NCI-H187 (cell line): Measurements from ENCODE around the gene ADH4.
"Not testable (repeated sequence)": the region's sequence is repeated elsewhere in the genome, so short reads cannot be mapped to it uniquely, and the experiment has no call there.

Experiments
- DNase-seq, 2 experiments: peaks; one replicate each; lab custom pipeline; 2025; lab: John Stamatoyannopoulos, UW

Gene ADH4

GRCh38 chr4:99080869-99081268 lies 63.2 kb downstream of the ADH4 start:
- not testable (repeated sequence) for DNase-seq

DNA sequence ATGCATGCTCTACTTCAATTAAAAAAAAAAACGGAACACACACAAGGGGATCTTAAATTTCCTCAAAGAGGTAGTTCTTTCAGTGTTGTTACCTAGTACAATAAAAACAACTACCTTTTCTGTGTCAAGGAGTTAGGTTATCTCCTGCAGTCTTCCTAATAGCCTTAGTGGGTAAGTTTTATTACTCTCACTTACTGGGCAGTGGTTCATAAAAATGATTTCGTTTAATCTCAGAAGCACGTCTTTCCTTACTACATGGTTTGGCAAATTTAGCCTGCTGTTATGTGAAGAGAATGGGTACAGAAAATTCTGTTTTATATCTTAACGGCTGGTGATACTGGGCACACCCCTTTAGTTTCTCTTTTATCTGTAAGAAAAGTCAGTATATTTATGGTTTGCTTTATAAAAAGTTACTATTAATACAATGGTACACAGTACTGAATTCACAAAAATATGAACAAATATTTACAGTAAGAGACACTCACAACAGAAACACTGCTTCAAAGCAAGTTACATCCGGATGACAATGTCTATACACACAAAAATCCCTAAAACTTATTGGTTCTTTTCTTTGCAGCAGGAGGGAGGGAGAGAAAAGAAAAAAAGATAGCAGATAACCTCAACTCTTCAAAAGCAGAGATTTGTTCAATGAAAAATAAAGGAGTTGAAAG lies 64.3 kb downstream of the ADH4 start:
- no peak for DNase-seq

DNA sequence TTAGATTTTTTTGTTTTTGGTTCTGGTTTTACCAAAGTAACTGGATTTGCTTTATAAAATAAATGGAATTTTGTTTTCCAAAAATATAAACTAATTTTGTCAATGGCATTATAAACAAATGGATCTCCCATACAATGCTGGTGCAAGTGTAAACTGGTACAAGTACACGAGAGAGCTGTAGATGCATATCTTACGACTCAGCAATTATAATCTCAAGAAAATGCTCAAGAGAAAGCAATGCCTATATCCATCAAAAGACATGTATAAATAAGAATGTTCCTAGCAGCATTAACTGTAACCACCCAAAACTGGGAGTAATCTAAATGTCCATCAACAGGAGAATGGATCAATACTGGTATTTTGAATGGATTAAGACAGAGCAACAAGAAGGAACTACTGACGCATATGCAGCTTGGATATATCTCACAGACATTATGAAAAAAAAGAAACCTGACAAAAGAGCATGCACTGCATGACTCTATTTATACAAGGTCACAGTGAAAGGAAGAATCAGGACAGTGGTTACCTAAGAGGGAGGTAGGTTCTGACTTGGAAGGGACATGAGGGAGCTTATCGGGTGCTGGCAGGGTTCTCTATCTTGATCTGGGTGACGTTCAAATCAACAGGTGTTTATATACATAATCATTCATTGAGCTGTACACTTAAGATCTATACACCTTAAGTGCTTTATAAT lies 65.0 kb downstream of the ADH4 start:
- no peak for DNase-seq

DNA sequence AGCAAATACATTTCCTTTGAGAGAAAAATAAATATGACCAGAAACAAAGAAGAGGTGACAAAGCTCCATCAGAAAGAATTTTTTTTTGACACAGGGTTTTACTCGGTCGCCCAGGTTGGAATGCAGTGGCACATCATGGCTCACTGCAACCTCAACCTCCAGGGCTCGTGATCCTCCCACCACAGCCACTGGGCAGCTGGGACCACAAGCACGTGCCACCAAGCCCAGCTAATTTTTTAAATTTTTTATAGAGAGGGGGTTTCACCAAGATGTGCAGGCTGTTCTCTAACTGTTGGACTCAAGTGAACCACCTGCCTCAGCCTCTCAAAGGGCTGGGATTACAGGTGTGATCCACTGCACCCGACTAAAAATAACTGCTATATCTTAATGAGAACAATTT lies 65.8 kb downstream of the ADH4 start:
- DNase-seq, result no peak

GRCh38 chr4:99077177-99077576 lies 66.9 kb downstream of the ADH4 start:
- DNase-seq, result no peak

- no peak for DNase-seq
Measured at GRCh38 chr4:99076292-99076976, 67.7 kb downstream of the ADH4 start.

GRCh38 chr4:99074816-99075215 lies 69.3 kb downstream of the ADH4 start:
- peak in 1 of 2 experiments; percentile 15 for DNase-seq
